Measurements from ENCODE around the gene CNTN1.

DNA sequence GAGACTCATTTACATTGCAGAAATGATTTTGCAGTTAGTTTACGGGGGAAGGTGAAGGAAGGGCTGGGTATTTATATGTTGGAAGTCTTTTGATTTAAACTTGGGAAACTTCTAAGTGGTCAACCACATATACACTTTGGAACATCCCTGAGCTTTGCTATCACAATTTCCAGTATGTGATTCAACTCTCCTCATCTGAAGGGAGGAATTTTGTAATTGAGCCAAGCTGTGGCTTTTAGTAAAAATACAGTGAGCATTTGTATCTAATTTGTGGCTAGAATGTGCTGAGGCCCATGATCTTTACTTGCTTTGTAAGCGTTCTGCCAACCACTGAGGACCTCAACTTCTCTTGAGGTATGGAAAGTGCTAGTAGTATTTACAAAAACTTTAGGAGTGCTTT is 260.8 kb downstream of the CNTN1 start:
- TF ChIP-seq, protein P1, sequence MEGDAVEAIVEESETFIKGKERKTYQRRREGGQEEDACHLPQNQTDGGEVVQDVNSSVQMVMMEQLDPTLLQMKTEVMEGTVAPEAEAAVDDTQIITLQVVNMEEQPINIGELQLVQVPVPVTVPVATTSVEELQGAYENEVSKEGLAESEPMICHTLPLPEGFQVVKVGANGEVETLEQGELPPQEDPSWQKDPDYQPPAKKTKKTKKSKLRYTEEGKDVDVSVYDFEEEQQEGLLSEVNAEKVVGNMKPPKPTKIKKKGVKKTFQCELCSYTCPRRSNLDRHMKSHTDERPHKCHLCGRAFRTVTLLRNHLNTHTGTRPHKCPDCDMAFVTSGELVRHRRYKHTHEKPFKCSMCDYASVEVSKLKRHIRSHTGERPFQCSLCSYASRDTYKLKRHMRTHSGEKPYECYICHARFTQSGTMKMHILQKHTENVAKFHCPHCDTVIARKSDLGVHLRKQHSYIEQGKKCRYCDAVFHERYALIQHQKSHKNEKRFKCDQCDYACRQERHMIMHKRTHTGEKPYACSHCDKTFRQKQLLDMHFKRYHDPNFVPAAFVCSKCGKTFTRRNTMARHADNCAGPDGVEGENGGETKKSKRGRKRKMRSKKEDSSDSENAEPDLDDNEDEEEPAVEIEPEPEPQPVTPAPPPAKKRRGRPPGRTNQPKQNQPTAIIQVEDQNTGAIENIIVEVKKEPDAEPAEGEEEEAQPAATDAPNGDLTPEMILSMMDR (IDR thresholded peaks at IDR 0.05) = no peak
- no peak for TF ChIP-seq POLR2A (IDR thresholded peaks at IDR 0.05)

Measured in ovary (tissue), 3 donors.